Measurements from ENCODE around the gene CHD8. TPM values are rescaled to one million over a fixed set of nuclear protein-coding genes. Genes with fewer than 3 reads are reported as not detected.

Gene CHD8
- total and polyA plus RNA-seq, 2 donors (not counting 3 experiments of a cell fraction or from before 2014, with no cell fraction given) = 52.3 to 94.3 TPM

- POLR2A ChIA-PET = no interaction called here
- no TSS peak for BruUV-seq (replicated peaks)
Measured at GRCh38 chr14:21414137-21414631, 41.7 kb downstream of the CHD8 start.

GRCh38 chr14:21408147-21408546 is 47.8 kb downstream of the CHD8 start:
- DNase-seq (ENCODE audit: low read depth, low spot score) = no peak
- CTCF ChIA-PET = interaction anchor here (0.8 to 1.6 kb wide), 2 partner anchors 18 to 149 kb away, joined by 3 to 4 read pairs; no protein-coding TSS in a partner anchor
- BruUV-seq (replicated peaks) = no TSS peak

More at GRCh38 chr14:21414137-21414631, 41.7 kb downstream of the CHD8 start:
- Histone ChIP-seq H2AFZ (ENCODE audit: low read depth, low read length) (no peak overlapping the region), H3K9ac (replicated peaks; ENCODE audit: extremely low read depth, insufficient read depth, low read length) (no peak overlapping the region), H3K4me2 (ENCODE audit: insufficient read depth, low read length) (no peak overlapping the region), H3K4me3 (replicated peaks in 1 of 3; ENCODE audit: insufficient read depth in 1 of 3, low read depth in 1 of 3, low read length in 3 of 3) (no peak overlapping the region), H3K4me1 (ENCODE audit: control insufficient read depth, extremely low read depth, insufficient read depth, low read length) (no peaks in the 10 kb centered on the region), H3K9me3 (replicated peaks; ENCODE audit: control insufficient read depth, insufficient read depth, low read length) (no peaks in the 10 kb centered on the region), H3K27ac (ENCODE audit: insufficient read depth, low read depth, low read length) (no peak overlapping the region), H3K9me1 (replicated peaks; ENCODE audit: control insufficient read depth, extremely low read depth, insufficient read depth, low read length) (no peaks in the 10 kb centered on the region), H3K79me2 (ENCODE audit: control insufficient read depth, insufficient read depth, low read length) (no peaks in the 10 kb centered on the region), H3K36me3 (ENCODE audit: control insufficient read depth in 2 of 2, extremely low read depth in 1 of 2, insufficient read depth in 2 of 2, low read length in 2 of 2) (peaks cover 19 to 20% of the 10 kb centered on the region in 2 experiments), H4K20me1 (replicated peaks; ENCODE audit: control insufficient read depth, extremely low read depth, insufficient read depth, low read length) (no peaks in the 10 kb centered on the region), H3K27me3 (ENCODE audit: control insufficient read depth in 2 of 2, insufficient read depth in 2 of 2, low read length in 2 of 2) (no peaks in the 10 kb centered on the region)
- CTCF ChIA-PET = no interaction called here
- dilution Hi-C loops (cut with MboI; ENCODE audit: extremely low pct_ligation_motif_present, low sequenced_read_pairs) (no loop called here), intact Hi-C loops (cut with micrococcal nuclease) (loop anchor here (10.0 kb wide), 1 partner anchor 59 kb away; no protein-coding TSS in a partner anchor)
- no peak for FAIRE-seq
- DNase-seq (ENCODE audit: low read depth, low spot score) = no peak
- no peak for TF ChIP-seq JUN (IDR thresholded peaks at IDR 0.05; ENCODE audit: borderline replicate concordance, insufficient read depth, insufficient read length, low read depth)

More at GRCh38 chr14:21408147-21408546, 47.8 kb downstream of the CHD8 start:
- H3K9me3 ChIP-seq (replicated peaks; ENCODE audit: control insufficient read depth, insufficient read depth, low read length) = no peaks in the 10 kb centered on the region
- intact Hi-C loops (cut with micrococcal nuclease) = loop anchor here (5.0 kb wide), 1 partner anchor 149 kb away; no protein-coding TSS in a partner anchor
- no peak overlapping the region for H3K27ac ChIP-seq (ENCODE audit: insufficient read depth, low read depth, low read length)
- dilution Hi-C loops (cut with MboI; ENCODE audit: extremely low pct_ligation_motif_present, low sequenced_read_pairs) = no loop called here
- no peak overlapping the region for H2AFZ ChIP-seq (ENCODE audit: low read depth, low read length)
- TF ChIP-seq CTCF (IDR thresholded peaks at IDR 0.05; ENCODE audit: extremely low read depth in 1 of 2, insufficient read depth in 1 of 2, low read depth in 1 of 2, low read length in 2 of 2) = no peak
- TF ChIP-seq GATA2 (IDR thresholded peaks at IDR 0.05; ENCODE audit: insufficient read depth, insufficient read length, low read depth, low read length) = no peak
- TF ChIP-seq POLR2A (IDR thresholded peaks at IDR 0.05; ENCODE audit: low read depth, low read length) = no peak
- TF ChIP-seq POLR2AphosphoS5 (IDR thresholded peaks at IDR 0.05; ENCODE audit: insufficient read depth, low read depth, low read length) = no peak
- no peak for TF ChIP-seq EZH2 (IDR thresholded peaks at IDR 0.05; ENCODE audit: borderline replicate concordance, low read depth, low read length, severe bottlenecking)
- TF ChIP-seq FOS (IDR thresholded peaks at IDR 0.05; ENCODE audit: borderline replicate concordance, insufficient read depth, low read length) = no peak
- peaks cover 24 to 29% of the 10 kb centered on the region in 2 experiments for H3K36me3 ChIP-seq (ENCODE audit: control insufficient read depth in 2 of 2, extremely low read depth in 1 of 2, insufficient read depth in 2 of 2, low read length in 2 of 2)
- H3K9me1 ChIP-seq (replicated peaks; ENCODE audit: control insufficient read depth, extremely low read depth, insufficient read depth, low read length) = no peaks in the 10 kb centered on the region
- FAIRE-seq = no peak
- H3K4me1 ChIP-seq (ENCODE audit: control insufficient read depth, extremely low read depth, insufficient read depth, low read length) = peaks cover 13% of the 10 kb centered on the region
- H3K9ac ChIP-seq (replicated peaks; ENCODE audit: extremely low read depth, insufficient read depth, low read length) = no peak overlapping the region
- no peaks in the 10 kb centered on the region for H3K27me3 ChIP-seq (ENCODE audit: control insufficient read depth in 2 of 2, insufficient read depth in 2 of 2, low read length in 2 of 2)
- no peak overlapping the region for H3K4me2 ChIP-seq (ENCODE audit: insufficient read depth, low read length)
- H3K79me2 ChIP-seq (ENCODE audit: control insufficient read depth, insufficient read depth, low read length) = no peaks in the 10 kb centered on the region
- POLR2A ChIA-PET = no interaction called here
- no peaks in the 10 kb centered on the region for H4K20me1 ChIP-seq (replicated peaks; ENCODE audit: control insufficient read depth, extremely low read depth, insufficient read depth, low read length)
- H3K4me3 ChIP-seq (replicated peaks in 1 of 3; ENCODE audit: insufficient read depth in 1 of 3, low read depth in 1 of 3, low read length in 3 of 3) = no peak overlapping the region

Measured in endothelial cell of umbilical vein (primary cell).